GM12878 (cell line): ENCODE measurements around the gene RFWD3. TPM values are rescaled to one million over a fixed set of nuclear protein-coding genes. Genes with fewer than 3 reads are reported as not detected.

Source experiments
- CBX3 ChIP-seq: fragments of 200-600 bp; sonication (generic); IDR thresholded peaks from 2 replicates; pipeline ENCODE4 v1.6.1; 2016; ENCODE audit warnings: low read depth, borderline replicate concordance
- CUX1 ChIP-seq: IDR thresholded peaks from 2 replicates; pipeline ENCODE4 v1.6.1; 2012; ENCODE audit warnings: improper control_type of control experiment, low read depth, low read length; ENCODE audit not compliant: insufficient replicate concordance
- EED ChIP-seq: sonication (generic); IDR thresholded peaks from 2 replicates; pipeline ENCODE4 v1.6.1; 2016; ENCODE audit warnings: antibody characterized with exemption, low read depth
- EP300 ChIP-seq, 2 experiments: fragments of 150-350 bp in 1 of 2; IDR thresholded peaks; 2 replicates each; pipeline ENCODE4 v1.6.1; 2011 to 2012; ENCODE audit warnings: low read depth in 2 of 2, low read length in 2 of 2, borderline replicate concordance in 1 of 2, improper control_type of control experiment in 1 of 2, inconsistent platforms in 1 of 2; ENCODE audit not compliant: control insufficient read depth in 1 of 2
- GATAD2B ChIP-seq: fragments of 450-650 bp; conservative IDR thresholded peaks from 2 replicates; pipeline ENCODE4 v1.6.1; 2017; ENCODE audit warnings: low read depth, mild to moderate bottlenecking, moderate library complexity
- KAT2A ChIP-seq: conservative IDR thresholded peaks from 2 replicates; pipeline ENCODE4 v1.6.1; 2011; ENCODE audit warnings: low read depth, low read length; ENCODE audit not compliant: control insufficient read depth
- MEF2B ChIP-seq: fragments of 450-650 bp; IDR thresholded peaks from 2 replicates; pipeline ENCODE4 v1.6.1; 2018; ENCODE audit warnings: mild to moderate bottlenecking, moderate library complexity; ENCODE audit not compliant: partially characterized antibody, poor library complexity, severe bottlenecking
- NFYB ChIP-seq: IDR thresholded peaks from 2 replicates; pipeline ENCODE4 v1.6.1; 2011; ENCODE audit warnings: low read depth, mild to moderate bottlenecking, low read length, improper control_type of control experiment, moderate library complexity; ENCODE audit not compliant: insufficient read depth
- PAX8 ChIP-seq: fragments of 450-650 bp; IDR thresholded peaks from 2 replicates; pipeline ENCODE4 v1.6.1; 2017; ENCODE audit warnings: mild to moderate bottlenecking, moderate library complexity
- POU2F2 ChIP-seq: IDR thresholded peaks from 3 replicates; pipeline ENCODE4 v1.6.1; 2011; ENCODE audit warnings: low read depth, mild to moderate bottlenecking, low read length, borderline replicate concordance
- ZNF217 ChIP-seq: fragments of 450-650 bp; IDR thresholded peaks from 2 replicates; pipeline ENCODE4 v1.6.1; 2017; ENCODE audit warnings: antibody characterized with exemption, mild to moderate bottlenecking
- ZNF622 ChIP-seq: fragments of 450-650 bp; IDR thresholded peaks from 2 replicates; pipeline ENCODE4 v1.6.1; 2017; ENCODE audit warnings: mild to moderate bottlenecking, inconsistent platforms
- ZZZ3 ChIP-seq: IDR thresholded peaks from 2 replicates; pipeline ENCODE4 v1.6.1; 2011; ENCODE audit warnings: low read depth; ENCODE audit not compliant: control insufficient read depth, insufficient read length
- polyA plus RNA-seq, 11 experiments: library from polyadenylated mRNA; depleted of rRNA in 4 of 11; unstranded in 6 of 11; stranded (reverse) in 5 of 11; fragments of >200 nt; fragmentation: Nextera tagmentation in 4 of 11; fragmentation: Illumina TruSeq in 1 of 11; extraction: Ambion mirVana in 4 of 11; extraction: Trizol in 1 of 11; gene quantifications; 1 replicate in 1 of 11; 2 replicates in 10 of 11; pipeline versions ENCODE4 v1.2.1 to v1.2.3, GENCODE V29; 2011 to 2016; ENCODE audit warnings: inconsistent platforms in 2 of 11, missing spikeins in 2 of 11, low read depth in 1 of 11
- total RNA-seq, 4 experiments: library from RNA; depleted of rRNA in 3 of 4; stranded (reverse); fragments of >200 nt in 3 of 4; fragmentation: Illumina TruSeq in 1 of 4; extraction: Trizol in 1 of 4; gene quantifications; 2 replicates each; pipeline versions ENCODE4 v1.2.1 to v1.2.3, GENCODE V29; 2013 to 2021
- TF ChIP-seq, protein P1 (sequence below): fragments of 450-650 bp; formaldehyde crosslinking; IDR thresholded peaks from 2 replicates; pipeline ENCODE4 v1.4.0; 2020; ENCODE audit warnings: mild to moderate bottlenecking, moderate library complexity
- TF ChIP-seq, protein P2 (sequence below): fragments of 450-650 bp; IDR thresholded peaks from 2 replicates; pipeline ENCODE4 v1.6.1; 2017; ENCODE audit warnings: mild to moderate bottlenecking, moderate library complexity

The RFWD3 gene
- total and polyA plus RNA-seq, 10 of the 15 experiments (the other 5 are each of a cell fraction or from before 2014, with no cell fraction given), result 10.7 to 78.5 (median 51.2) TPM

DNA sequence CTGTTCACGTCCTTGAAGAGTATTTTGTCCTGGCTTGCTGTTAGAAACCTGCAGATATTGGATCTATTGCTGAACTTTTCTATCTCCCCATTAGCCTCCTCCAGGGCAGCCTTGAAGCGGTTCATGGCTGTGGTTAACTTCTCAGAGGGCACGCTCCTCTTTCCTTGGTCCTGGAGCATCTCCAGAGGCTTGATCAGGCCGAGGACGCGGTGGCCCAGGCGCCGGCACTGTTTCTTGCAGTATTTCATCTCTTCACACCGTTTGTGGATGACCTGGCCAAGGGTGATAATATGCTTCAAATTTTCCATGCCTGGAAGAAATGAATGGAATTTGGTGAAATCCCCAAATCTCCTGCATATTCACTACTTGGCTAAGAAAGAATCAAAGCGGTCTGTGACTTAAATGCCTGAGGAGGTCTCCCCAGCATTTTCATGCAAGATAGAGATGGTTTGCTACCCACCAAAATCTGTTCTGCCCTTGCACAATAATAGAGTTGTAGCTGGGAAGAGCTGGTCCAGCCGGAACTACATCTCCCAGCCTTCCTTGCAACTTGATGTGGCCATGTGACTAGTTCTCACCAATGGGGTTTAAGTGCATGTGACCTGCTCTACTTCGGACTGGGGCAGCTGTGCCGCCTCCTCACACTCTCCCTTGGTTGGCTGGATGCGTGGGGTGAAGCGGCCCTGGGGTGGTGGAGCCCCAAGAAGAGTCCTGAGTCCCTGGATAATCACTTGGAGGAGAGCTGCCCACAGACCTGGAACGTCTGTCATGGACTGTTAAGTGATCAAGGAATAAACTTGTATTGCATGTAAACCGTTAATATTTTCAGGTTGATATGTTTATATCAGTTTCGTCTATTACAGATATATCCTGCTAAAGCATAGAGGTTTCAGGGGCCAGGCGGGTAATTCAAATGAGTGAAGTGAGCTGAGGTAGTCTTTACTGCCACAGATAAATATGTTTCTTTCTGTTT lies 29.1 kb upstream of the RFWD3 start (continued):
- no peak for TF ChIP-seq CUX1
- peak; percentile 100 for TF ChIP-seq NFYB
- no peak for TF ChIP-seq ZNF622
- TF ChIP-seq GATAD2B, result no peak
- TF ChIP-seq EP300 (IDR thresholded peaks at IDR 0.05; ENCODE audit: borderline replicate concordance in 1 of 2, control insufficient read depth in 1 of 2, low read depth in 2 of 2, low read length in 2 of 2), result no peak
- TF ChIP-seq, protein P1, sequence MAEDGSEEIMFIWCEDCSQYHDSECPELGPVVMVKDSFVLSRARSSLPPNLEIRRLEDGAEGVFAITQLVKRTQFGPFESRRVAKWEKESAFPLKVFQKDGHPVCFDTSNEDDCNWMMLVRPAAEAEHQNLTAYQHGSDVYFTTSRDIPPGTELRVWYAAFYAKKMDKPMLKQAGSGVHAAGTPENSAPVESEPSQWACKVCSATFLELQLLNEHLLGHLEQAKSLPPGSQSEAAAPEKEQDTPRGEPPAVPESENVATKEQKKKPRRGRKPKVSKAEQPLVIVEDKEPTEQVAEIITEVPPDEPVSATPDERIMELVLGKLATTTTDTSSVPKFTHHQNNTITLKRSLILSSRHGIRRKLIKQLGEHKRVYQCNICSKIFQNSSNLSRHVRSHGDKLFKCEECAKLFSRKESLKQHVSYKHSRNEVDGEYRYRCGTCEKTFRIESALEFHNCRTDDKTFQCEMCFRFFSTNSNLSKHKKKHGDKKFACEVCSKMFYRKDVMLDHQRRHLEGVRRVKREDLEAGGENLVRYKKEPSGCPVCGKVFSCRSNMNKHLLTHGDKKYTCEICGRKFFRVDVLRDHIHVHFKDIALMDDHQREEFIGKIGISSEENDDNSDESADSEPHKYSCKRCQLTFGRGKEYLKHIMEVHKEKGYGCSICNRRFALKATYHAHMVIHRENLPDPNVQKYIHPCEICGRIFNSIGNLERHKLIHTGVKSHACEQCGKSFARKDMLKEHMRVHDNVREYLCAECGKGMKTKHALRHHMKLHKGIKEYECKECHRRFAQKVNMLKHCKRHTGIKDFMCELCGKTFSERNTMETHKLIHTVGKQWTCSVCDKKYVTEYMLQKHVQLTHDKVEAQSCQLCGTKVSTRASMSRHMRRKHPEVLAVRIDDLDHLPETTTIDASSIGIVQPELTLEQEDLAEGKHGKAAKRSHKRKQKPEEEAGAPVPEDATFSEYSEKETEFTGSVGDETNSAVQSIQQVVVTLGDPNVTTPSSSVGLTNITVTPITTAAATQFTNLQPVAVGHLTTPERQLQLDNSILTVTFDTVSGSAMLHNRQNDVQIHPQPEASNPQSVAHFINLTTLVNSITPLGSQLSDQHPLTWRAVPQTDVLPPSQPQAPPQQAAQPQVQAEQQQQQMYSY (CRISPR knock-in tag), result no peak
- TF ChIP-seq CBX3, result no peak
- TF ChIP-seq MEF2B, result no peak
- no peak for TF ChIP-seq ZNF217
- TF ChIP-seq EED, result no peak
- TF ChIP-seq ZZZ3, result no peak
- peak; percentile 65; the same call in 1 of the 3 replicates for TF ChIP-seq POU2F2
- TF ChIP-seq, protein P2, sequence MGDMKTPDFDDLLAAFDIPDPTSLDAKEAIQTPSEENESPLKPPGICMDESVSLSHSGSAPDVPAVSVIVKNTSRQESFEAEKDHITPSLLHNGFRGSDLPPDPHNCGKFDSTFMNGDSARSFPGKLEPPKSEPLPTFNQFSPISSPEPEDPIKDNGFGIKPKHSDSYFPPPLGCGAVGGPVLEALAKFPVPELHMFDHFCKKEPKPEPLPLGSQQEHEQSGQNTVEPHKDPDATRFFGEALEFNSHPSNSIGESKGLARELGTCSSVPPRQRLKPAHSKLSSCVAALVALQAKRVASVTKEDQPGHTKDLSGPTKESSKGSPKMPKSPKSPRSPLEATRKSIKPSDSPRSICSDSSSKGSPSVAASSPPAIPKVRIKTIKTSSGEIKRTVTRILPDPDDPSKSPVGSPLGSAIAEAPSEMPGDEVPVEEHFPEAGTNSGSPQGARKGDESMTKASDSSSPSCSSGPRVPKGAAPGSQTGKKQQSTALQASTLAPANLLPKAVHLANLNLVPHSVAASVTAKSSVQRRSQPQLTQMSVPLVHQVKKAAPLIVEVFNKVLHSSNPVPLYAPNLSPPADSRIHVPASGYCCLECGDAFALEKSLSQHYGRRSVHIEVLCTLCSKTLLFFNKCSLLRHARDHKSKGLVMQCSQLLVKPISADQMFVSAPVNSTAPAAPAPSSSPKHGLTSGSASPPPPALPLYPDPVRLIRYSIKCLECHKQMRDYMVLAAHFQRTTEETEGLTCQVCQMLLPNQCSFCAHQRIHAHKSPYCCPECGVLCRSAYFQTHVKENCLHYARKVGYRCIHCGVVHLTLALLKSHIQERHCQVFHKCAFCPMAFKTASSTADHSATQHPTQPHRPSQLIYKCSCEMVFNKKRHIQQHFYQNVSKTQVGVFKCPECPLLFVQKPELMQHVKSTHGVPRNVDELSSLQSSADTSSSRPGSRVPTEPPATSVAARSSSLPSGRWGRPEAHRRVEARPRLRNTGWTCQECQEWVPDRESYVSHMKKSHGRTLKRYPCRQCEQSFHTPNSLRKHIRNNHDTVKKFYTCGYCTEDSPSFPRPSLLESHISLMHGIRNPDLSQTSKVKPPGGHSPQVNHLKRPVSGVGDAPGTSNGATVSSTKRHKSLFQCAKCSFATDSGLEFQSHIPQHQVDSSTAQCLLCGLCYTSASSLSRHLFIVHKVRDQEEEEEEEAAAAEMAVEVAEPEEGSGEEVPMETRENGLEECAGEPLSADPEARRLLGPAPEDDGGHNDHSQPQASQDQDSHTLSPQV, result no peak
- no peak for TF ChIP-seq PAX8
- TF ChIP-seq KAT2A, result no peak
